HCEC 1CT (cell line): ENCODE measurements around the gene CRYBG2.

Source experiments
- DNase-seq: peaks from one replicate; pipeline ENCODE4 v3.0.0-alpha.2; 2017

Gene CRYBG2

DNA sequence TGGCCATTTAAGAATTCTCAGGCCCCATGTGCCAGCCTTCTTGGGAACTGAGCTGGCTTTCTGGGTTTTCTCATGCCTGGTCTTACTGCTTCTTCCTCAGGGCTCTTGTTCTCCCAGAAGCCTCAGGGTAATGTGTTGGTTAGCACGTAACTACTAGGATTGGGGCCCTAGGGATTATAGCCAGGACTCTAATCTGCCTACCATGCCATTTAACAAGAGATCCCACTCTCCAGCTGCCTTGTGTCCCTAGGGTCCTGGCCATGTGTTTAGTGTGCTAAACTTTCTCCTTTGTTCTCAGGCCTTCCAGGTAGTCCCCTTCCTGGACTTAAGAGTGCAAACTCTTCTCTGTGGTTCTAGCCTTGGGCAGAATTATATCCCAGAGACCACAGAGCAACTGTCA, 76.2 kb downstream of the CRYBG2 start:
- DNase-seq: no peak

DNA sequence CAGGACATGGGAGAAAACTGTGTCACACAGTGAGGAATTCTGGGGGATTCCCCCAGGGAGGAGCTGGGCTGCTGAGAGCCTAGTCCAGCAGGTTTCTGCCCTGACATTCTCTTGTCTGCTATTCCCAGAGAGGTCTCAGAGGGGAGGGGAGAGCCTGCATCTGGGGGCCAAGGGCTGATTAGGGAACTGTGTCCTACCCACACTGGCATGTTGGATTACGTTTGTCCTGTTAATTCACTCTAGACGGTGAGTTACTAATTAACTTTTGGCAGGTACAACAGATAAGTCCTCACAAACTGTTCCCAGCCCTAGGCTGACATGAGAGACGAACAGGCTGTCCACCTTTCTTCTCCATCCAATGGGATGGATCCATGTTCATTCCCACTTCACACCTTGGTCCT, 76.7 kb downstream of the CRYBG2 start:
- no peak for DNase-seq

DNA sequence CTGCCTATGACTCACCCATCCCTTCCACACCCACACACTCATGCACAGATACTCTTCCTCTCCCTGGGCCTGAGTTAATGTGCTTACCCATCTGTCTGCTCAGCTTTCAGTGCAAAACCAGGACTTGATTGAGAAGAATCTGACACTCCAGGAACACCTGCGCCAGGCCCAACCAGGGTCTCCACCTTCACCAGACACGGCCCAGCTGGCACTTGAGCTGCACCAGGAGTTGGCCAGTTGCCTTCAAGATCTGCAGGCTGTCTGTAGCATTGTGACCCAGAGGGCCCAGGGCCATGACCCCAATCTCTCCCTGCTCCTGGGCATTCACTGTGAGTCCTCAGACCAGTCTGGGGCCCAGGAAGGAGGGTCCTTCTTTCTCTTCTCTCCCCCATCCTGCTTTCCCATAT, 77.5 kb downstream of the CRYBG2 start:
- DNase-seq: no peak

DNA sequence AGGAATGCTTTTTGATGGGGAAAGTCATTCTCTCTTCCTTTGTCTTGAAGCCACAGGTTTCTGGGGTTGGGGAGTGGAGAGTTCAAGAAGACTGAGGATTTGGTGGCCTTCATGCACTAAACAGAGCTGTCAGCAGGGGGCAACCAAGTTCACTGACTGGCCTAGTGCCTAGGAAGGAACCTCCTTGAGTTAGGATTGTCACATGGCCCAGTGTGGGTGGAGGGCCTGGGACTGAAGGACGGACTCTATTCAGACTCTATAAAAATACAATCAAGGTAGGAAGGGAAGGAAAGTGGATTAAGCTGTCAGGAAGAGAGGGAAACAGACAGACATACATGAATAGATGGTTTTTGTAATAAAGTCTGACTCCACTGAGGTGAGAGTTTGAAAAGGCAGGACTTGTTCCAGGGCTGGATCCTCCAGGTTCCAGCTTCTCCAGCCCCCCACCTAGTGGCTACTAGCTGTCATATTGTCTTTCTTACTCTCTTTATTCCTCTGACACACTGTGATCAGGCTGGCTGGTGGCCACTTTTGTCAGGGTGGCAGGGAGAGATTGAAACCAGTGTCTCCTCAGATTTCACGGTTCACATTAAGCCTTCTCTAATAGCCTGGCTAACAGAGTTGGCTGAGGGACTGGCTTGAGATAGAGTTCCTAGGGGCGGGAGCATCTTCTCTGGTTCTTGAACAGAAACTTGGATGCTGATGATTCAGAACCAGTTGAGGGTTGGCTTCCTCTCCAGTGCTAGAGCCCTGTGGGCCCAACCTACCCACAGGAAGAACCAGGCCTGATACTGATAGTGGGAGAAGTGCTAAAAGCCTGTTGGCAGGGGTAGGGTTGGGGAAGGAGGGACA, 78.1 kb downstream of the CRYBG2 start:
- DNase-seq: peak; percentile 88

DNA sequence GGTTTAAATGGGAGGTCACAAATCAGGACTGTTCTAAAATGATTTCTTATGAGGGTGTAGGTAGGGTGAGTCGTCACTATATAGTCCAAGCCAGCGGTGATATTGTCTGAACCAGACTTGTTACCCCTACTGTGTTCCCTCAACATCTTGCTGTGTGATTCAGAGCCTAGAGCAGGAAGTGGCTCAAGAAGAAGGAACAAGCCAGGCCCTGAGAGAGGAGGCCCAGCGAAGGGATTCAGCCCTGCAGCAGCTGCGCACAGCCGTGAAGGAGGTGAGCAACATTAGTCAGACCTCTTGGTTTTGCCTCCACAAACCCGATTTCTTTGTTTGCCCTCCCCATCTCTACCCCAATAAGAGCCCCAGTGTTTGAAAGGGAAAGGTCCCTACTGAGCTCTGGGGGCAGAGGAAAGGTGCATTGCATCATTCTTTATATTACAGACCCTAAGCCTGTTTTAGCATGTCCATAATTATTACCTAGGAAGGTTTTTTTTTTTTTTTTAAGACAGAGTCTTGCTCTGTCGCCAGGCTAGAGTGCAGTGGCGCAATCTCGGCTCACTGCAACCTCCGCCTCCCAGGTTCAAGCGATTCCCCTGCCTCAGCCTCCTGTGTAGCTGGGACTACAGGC, 79.0 kb downstream of the CRYBG2 start:
- DNase-seq: peak; percentile 74
